Measurements from ENCODE around the gene PMIS2. TPM values are rescaled to one million over a fixed set of nuclear protein-coding genes. Genes with fewer than 3 reads are reported as not detected.

Gene PMIS2
- total RNA-seq, 1 experiment from 2014 or later: not detected

DNA sequence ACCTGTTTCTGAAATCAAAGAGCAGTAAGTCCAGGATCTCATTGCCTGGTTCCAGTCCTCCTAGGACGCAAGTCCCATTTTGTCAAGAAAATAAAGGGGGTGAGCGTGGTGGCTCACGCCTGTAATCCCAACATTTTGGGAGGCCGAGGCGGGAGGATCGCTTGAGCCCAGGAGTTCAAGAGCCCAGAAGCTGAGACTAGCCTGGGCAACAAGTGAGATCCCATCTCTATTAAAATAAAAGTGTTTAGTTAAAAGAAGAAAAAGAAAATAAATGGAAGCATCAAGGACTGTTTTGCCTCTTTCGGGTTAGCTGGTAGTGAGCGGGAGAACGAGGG is 26.2 kb downstream of the PMIS2 start:
- Histone ChIP-seq H3K9me3 (peaks cover 11% of the 10 kb centered on the region), H3K4me3 (ENCODE audit: low read depth, low read length) (peak overlapping the region; percentile 94), H3K36me3 (ENCODE audit: control insufficient read depth, insufficient read depth, low read length) (no peaks in the 10 kb centered on the region), H3K4me1 (0 out of 2 replicates have a peak, but pooled peaks cover 4% of the 10 kb centered on the region), H3K27me3 (replicated peaks; ENCODE audit: control insufficient read depth, insufficient read depth, low read length) (no peaks in the 10 kb centered on the region)
- Mint-ChIP-seq H3K4me3 (ENCODE audit: unreplicated experiment) (peak overlapping the region; percentile 89), H3K4me1 (ENCODE audit: low read depth, unreplicated experiment) (peaks cover 9% of the 10 kb centered on the region), H3K27ac (ENCODE audit: unreplicated experiment) (peak overlapping the region; percentile 93), H3K36me3 (ENCODE audit: insufficient read depth, unreplicated experiment) (peaks cover 15% of the 10 kb centered on the region), H3K27me3 (ENCODE audit: insufficient read depth, unreplicated experiment) (no peaks in the 10 kb centered on the region), H3K9me3 (ENCODE audit: unreplicated experiment) (peaks cover 12% of the 10 kb centered on the region)
- ChIA-PET CTCF (interaction anchor here (0.6 to 1.0 kb wide), 2 partner anchors 10 to 102 kb away, joined by 3 to 4 read pairs; no protein-coding TSS in a partner anchor), POLR2A (interaction anchor here (0.9 kb wide), 1 partner anchor 36 kb away, joined by 4 read pairs; the partner anchor contains the start of gene COX6B1)
- intact Hi-C loops (cut with micrococcal nuclease; ENCODE audit: unreplicated experiment): loop anchor here (1.0 to 2.0 kb wide), 2 partner anchors 16 to 33 kb away; no protein-coding TSS in a partner anchor
- DNase-seq: no peak
- no TSS peak for BruUV-seq (replicated peaks)
- TF ChIP-seq, protein P1, sequence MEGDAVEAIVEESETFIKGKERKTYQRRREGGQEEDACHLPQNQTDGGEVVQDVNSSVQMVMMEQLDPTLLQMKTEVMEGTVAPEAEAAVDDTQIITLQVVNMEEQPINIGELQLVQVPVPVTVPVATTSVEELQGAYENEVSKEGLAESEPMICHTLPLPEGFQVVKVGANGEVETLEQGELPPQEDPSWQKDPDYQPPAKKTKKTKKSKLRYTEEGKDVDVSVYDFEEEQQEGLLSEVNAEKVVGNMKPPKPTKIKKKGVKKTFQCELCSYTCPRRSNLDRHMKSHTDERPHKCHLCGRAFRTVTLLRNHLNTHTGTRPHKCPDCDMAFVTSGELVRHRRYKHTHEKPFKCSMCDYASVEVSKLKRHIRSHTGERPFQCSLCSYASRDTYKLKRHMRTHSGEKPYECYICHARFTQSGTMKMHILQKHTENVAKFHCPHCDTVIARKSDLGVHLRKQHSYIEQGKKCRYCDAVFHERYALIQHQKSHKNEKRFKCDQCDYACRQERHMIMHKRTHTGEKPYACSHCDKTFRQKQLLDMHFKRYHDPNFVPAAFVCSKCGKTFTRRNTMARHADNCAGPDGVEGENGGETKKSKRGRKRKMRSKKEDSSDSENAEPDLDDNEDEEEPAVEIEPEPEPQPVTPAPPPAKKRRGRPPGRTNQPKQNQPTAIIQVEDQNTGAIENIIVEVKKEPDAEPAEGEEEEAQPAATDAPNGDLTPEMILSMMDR (IDR thresholded peaks at IDR 0.05; ENCODE audit: insufficient read depth in 1 of 2, low read depth in 1 of 2, low read length in 1 of 2, severe bottlenecking in 1 of 2, unreplicated experiment in 1 of 2): no peak

DNA sequence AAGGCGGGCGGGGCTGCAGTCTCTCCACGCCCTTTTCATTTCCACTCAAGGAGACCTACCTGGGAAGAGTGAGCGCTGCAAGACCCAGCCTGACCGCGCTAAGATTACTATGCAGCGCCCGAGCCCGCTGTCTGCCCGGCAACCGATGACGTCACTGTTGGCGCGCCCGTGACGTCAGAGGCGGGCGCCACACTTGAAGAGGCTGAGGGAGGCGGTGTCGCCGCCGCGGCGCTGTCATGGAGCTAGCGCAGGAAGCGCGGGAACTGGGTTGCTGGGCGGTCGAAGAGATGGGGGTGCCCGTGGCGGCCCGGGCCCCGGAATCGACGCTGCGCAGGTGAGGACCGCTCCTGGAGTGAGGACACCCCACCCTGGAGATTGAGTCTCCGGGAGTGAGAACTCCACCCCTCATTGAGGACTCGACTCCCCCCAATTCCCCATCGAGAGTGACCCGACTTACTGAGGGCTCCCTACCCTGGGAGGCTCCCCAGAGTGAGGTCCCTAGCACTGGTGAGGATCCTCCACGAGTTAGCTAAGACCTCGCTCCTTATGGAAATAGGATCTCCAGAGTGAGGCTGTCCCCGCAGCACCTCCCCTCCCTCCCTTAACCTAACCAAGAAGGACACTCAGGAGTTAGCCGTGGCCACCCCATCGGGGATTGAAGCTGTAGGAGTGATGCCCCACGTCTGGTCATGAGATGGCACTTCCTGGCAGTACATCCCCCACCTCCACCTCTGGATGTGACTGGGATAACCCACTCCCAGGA is 26.8 kb downstream of the PMIS2 start, which contains the start of gene HAUS5:
HAUS5 (plus strand) TSS at position 177 of the 763 bp plus-strand sequence; CDS start at position 237, 60 bp downstream.
- H3K4me1 Mint-ChIP-seq (ENCODE audit: low read depth, unreplicated experiment): peaks cover 9% of the 10 kb centered on the region
- H3K27ac Mint-ChIP-seq (ENCODE audit: unreplicated experiment): peak within 1 kb of the TSS; percentile 93
- no TSS peak for BruUV-seq (replicated peaks)
- H3K27me3 Mint-ChIP-seq (ENCODE audit: insufficient read depth, unreplicated experiment): no peaks in the 10 kb centered on the region
- peak within 1 kb of the TSS; percentile 94 for H3K4me3 ChIP-seq (ENCODE audit: low read depth, low read length)
- H3K4me3 Mint-ChIP-seq (ENCODE audit: unreplicated experiment): peak within 1 kb of the TSS; percentile 89
- CTCF ChIA-PET: interaction anchor here (0.6 to 1.0 kb wide), 5 partner anchors 11 to 136 kb away, joined by 3 to 6 read pairs (median 3); partner anchors contain the start of genes COX6B1 and LIN37
- H3K9me3 ChIP-seq: peaks cover 6% of the 10 kb centered on the region
- intact Hi-C loops (cut with micrococcal nuclease; ENCODE audit: unreplicated experiment): loop anchor here (1.0 to 2.0 kb wide), 2 partner anchors 16 to 32 kb away; no protein-coding TSS in a partner anchor
- H3K4me1 ChIP-seq: 0 out of 2 replicates have a peak, but pooled peaks cover 4% of the 10 kb centered on the region
- POLR2A ChIA-PET: interaction anchor here (0.6 kb wide), 1 partner anchor 102 kb away, joined by 4 read pairs; no protein-coding TSS in a partner anchor
- H3K36me3 ChIP-seq (ENCODE audit: control insufficient read depth, insufficient read depth, low read length): no peaks in the 10 kb centered on the region
- peak; percentile 95 to 97 for DNase-seq
- TF ChIP-seq, protein P1 (IDR thresholded peaks at IDR 0.05; ENCODE audit: insufficient read depth in 1 of 2, low read depth in 1 of 2, low read length in 1 of 2, severe bottlenecking in 1 of 2, unreplicated experiment in 1 of 2): no peak
- H3K36me3 Mint-ChIP-seq (ENCODE audit: insufficient read depth, unreplicated experiment): peaks cover 15% of the 10 kb centered on the region
- H3K27me3 ChIP-seq (replicated peaks; ENCODE audit: control insufficient read depth, insufficient read depth, low read length): no peaks in the 10 kb centered on the region
- H3K9me3 Mint-ChIP-seq (ENCODE audit: unreplicated experiment): peaks cover 12% of the 10 kb centered on the region

DNA sequence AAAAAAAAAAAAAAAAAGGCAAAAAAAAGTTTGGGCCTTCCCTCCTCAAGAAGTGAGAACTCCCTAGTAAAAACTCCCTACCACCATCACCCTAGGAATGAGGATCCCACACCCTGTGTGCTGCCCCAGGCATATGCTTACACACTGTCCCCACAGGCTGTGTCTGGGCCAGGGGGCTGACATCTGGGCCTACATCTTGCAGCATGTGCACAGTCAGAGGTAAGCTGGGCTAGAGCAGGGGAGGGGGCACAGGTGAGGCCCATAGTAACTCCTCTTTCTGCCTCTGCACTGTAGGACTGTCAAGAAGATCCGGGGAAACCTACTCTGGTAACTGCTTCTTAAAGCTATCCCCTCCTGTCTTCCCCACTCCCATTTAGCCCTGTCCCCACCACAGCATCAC is 27.6 kb downstream of the PMIS2 start:
- Histone ChIP-seq H3K36me3 (ENCODE audit: control insufficient read depth, insufficient read depth, low read length) (no peaks in the 10 kb centered on the region), H3K27me3 (replicated peaks; ENCODE audit: control insufficient read depth, insufficient read depth, low read length) (no peaks in the 10 kb centered on the region), H3K4me3 (ENCODE audit: low read depth, low read length) (no peak overlapping the region; the same call in 1 of the 2 replicates), H3K4me1 (0 out of 2 replicates have a peak, but pooled peaks cover 4% of the 10 kb centered on the region), H3K9me3 (no peaks in the 10 kb centered on the region)
- Mint-ChIP-seq H3K4me1 (ENCODE audit: low read depth, unreplicated experiment) (peaks cover 9% of the 10 kb centered on the region), H3K9me3 (ENCODE audit: unreplicated experiment) (peaks cover 4% of the 10 kb centered on the region), H3K4me3 (ENCODE audit: unreplicated experiment) (peak overlapping the region; percentile 89), H3K36me3 (ENCODE audit: insufficient read depth, unreplicated experiment) (peaks cover 15% of the 10 kb centered on the region), H3K27me3 (ENCODE audit: insufficient read depth, unreplicated experiment) (no peaks in the 10 kb centered on the region), H3K27ac (ENCODE audit: unreplicated experiment) (peak overlapping the region; percentile 93)
- CTCF ChIA-PET: interaction anchor here (0.7 kb wide), 2 partner anchors 60 to 135 kb away, joined by 3 to 6 read pairs; partner anchors contain the start of gene LIN37
- TSS peak; percentile 65 for BruUV-seq (replicated peaks)
- intact Hi-C loops (cut with micrococcal nuclease; ENCODE audit: unreplicated experiment): loop anchor here (2.0 kb wide), 1 partner anchor 31 kb away; no protein-coding TSS in a partner anchor
- POLR2A ChIA-PET: interaction anchor here (0.6 kb wide), 1 partner anchor 153 kb away, joined by 3 read pairs; no protein-coding TSS in a partner anchor
- TF ChIP-seq, protein P1 (IDR thresholded peaks at IDR 0.05; ENCODE audit: insufficient read depth in 1 of 2, low read depth in 1 of 2, low read length in 1 of 2, severe bottlenecking in 1 of 2, unreplicated experiment in 1 of 2): no peak
- no peak for DNase-seq
